GM12878 (cell line): ENCODE measurements around the gene HSPA12A.

Experiments
- BRCA1 ChIP-seq: IDR thresholded peaks from 2 replicates; pipeline ENCODE4 v1.6.1; 2011; ENCODE audit warnings: low read depth, low read length, improper control_type of control experiment
- CBX5 ChIP-seq: sonication (generic); IDR thresholded peaks from 2 replicates; pipeline ENCODE4 v1.6.1; 2016; ENCODE audit warnings: low read depth, moderate library complexity, mild to moderate bottlenecking, inconsistent platforms
- CHD2 ChIP-seq: IDR thresholded peaks from 2 replicates; pipeline ENCODE4 v1.6.1; 2011; ENCODE audit warnings: low read depth, low read length, improper control_type of control experiment, borderline replicate concordance
- CTCF ChIP-seq, 3 experiments: IDR thresholded peaks in 2 of 3; conservative IDR thresholded peaks in 1 of 3; 2 replicates each; pipeline ENCODE4 v1.5.1; 2011; ENCODE audit warnings: low read depth in 3 of 3, low read length in 3 of 3, mild to moderate bottlenecking in 3 of 3, control low read depth in 2 of 3, moderate library complexity in 2 of 3, inconsistent platforms in 1 of 3, mixed read lengths in 1 of 3; ENCODE audit not compliant: control insufficient read depth in 2 of 3, insufficient read depth in 1 of 3; ENCODE audit errors: extremely low read depth in 1 of 3
- EZH2 ChIP-seq: IDR thresholded peaks from 2 replicates; pipeline ENCODE4 v1.6.1; 2012; ENCODE audit warnings: low read depth, mild to moderate bottlenecking, control low read depth, inconsistent platforms, low read length, borderline replicate concordance; ENCODE audit not compliant: control insufficient read depth
- MYC ChIP-seq: IDR thresholded peaks from 2 replicates; pipeline ENCODE4 v1.6.1; 2011; ENCODE audit warnings: mild to moderate bottlenecking, low read length, moderate library complexity, inconsistent platforms; ENCODE audit not compliant: insufficient read depth, insufficient replicate concordance, insufficient read length, severe bottlenecking
- POLR2A ChIP-seq: IDR thresholded peaks from 2 replicates; pipeline ENCODE4 v1.6.1; 2011; ENCODE audit warnings: low read depth, mild to moderate bottlenecking, low read length
- REST ChIP-seq: IDR thresholded peaks from 2 replicates; pipeline ENCODE4 v1.6.1; 2012; ENCODE audit warnings: mild to moderate bottlenecking, low read depth, low read length
- TAF1 ChIP-seq: IDR thresholded peaks from 2 replicates; pipeline ENCODE4 v1.6.1; 2011; ENCODE audit warnings: mild to moderate bottlenecking, low read depth, low read length, borderline replicate concordance

DNA sequence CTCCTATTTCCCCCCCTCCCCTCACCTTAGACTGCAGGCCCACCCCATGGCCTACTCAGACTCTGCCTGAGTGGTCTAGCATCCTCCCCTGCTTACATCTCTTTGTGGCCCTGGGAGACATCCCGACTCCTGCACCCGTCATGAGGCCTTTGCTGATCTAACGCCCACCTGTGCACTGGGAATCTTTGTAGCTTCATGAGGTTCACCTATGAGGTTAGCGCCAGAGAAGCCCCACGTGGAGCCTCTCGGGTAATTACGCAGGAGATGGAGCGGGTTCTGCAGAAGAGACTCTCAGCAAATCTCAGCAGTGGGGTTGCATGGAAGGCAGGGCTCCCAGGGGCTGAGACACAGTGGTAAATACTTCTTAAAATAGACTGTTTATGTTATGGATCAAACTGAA is 43.5 kb upstream of the HSPA12A start:
- TF ChIP-seq MYC (no peak), POLR2A (no peak), CTCF (IDR thresholded peaks at IDR 0.05 in 2 of 3, conservative IDR thresholded peaks at IDR 0.05 in 1 of 3; ENCODE audit: control insufficient read depth in 2 of 3, extremely low read depth in 1 of 3, insufficient read depth in 1 of 3, low read depth in 3 of 3, low read length in 3 of 3) (no peak), REST (no peak), TAF1 (no peak), CBX5 (no peak), BRCA1 (no peak), CHD2 (no peak), EZH2 (no peak)
